ENCODE measurements around the gene NTM.

The NTM gene

DNA sequence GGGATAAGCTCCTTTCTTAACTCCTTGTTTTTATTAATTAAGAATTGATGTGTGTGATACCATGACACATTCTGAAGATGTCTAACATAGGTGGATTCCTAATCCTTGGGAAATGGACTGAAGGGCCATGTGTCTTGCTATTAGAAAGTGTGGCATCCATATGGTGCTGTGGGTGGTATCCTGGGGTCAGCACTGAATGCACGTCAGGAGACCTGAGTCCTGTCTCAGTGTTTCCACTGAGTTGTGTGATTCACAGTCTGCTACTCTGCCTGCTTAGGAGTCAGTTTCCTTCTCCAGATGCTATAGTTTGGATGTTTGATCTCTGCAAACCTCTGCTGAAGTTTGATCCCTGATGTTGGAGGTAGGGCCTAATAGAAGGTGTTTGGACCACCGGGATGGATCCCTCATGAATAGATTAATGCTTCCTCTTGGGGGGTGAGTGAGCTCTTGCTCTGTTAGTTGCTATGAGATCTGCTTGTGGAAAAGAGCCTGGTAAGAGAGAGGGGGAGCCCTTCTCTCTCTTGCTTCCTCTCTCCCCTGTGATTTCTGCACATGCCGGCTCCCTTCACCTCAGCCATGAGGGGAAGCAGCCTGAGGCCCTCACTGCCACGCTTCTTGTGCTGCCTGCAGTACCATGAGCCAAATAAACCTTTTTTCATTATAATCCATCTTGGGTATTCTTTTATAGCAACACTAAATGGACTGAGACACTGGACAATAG is 666.5 kb downstream of the NTM start:
- DNase-seq (ENCODE audit: insufficient read length, low spot score) (no peak), FAIRE-seq (no peak)
- TF ChIP-seq, protein P1, sequence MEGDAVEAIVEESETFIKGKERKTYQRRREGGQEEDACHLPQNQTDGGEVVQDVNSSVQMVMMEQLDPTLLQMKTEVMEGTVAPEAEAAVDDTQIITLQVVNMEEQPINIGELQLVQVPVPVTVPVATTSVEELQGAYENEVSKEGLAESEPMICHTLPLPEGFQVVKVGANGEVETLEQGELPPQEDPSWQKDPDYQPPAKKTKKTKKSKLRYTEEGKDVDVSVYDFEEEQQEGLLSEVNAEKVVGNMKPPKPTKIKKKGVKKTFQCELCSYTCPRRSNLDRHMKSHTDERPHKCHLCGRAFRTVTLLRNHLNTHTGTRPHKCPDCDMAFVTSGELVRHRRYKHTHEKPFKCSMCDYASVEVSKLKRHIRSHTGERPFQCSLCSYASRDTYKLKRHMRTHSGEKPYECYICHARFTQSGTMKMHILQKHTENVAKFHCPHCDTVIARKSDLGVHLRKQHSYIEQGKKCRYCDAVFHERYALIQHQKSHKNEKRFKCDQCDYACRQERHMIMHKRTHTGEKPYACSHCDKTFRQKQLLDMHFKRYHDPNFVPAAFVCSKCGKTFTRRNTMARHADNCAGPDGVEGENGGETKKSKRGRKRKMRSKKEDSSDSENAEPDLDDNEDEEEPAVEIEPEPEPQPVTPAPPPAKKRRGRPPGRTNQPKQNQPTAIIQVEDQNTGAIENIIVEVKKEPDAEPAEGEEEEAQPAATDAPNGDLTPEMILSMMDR (IDR thresholded peaks at IDR 0.05; ENCODE audit: insufficient read depth, missing control alignments), result no peak

DNA sequence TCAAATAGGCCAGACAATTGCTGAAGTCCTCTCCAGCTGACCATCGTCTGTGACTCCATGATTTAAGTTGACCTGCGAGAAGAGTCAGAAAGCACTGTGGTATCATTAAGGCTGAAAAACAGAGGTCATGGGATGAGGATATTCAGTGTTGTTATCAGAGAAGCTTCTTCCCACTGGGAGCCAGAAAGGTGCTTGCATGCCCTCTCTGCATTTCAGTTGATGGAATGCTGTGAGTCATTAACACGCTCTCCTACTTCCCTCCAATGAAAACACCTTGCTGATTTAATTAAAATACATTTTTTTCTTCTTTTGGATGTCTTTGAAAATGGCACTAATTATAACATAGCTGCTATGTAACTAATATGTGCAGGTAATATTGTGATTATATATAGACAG is 667.0 kb downstream of the NTM start:
- DNase-seq (ENCODE audit: insufficient read length, low spot score) (no peak), FAIRE-seq (no peak)
- TF ChIP-seq, protein P1 (IDR thresholded peaks at IDR 0.05; ENCODE audit: insufficient read depth, missing control alignments), result no peak

DNA sequence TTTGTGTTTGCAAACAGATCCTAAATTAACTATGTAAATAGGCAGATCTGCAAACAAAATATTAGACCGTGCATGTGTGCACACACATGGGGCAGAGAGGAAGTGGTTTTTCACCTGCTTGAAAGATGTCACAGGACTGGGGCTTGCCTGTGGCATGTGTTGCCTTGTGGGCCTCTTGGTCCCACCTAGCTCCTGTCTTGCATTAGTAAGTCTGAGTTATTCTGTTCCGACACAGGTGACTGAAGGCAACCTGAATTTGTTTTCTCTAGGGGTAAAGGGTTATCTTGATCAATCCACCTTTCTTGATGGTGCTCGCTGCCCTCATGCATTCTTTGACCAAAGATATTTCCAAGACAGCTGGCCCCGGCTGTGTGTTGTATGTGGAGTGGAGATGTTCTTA is 667.5 kb downstream of the NTM start:
- FAIRE-seq (no peak), DNase-seq (ENCODE audit: insufficient read length, low spot score) (no peak)
- TF ChIP-seq, protein P1 (IDR thresholded peaks at IDR 0.05; ENCODE audit: insufficient read depth, missing control alignments), result no peak

DNA sequence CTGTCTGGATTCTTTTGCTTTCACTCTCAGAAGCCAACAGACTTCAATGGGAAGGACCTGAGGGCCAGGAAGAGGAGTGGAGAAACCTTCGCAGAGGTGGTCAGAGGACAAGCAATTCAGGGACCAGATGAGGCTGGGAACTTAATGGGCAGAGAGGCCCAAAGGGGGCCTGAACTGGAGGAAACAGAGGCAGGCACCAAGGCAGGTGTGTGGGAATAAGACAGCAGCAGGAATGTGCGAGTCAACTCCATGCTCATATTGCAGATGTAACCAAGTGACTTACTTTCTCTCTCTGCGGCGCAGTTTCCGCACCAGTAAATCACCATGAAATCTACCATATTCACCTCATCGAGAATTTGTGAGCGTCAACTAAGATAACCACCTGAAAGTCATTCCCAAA is 669.1 kb downstream of the NTM start:
- DNase-seq (ENCODE audit: insufficient read length, low spot score) (no peak), FAIRE-seq (no peak)
- TF ChIP-seq, protein P1 (IDR thresholded peaks at IDR 0.05; ENCODE audit: insufficient read depth, missing control alignments), result no peak

DNA sequence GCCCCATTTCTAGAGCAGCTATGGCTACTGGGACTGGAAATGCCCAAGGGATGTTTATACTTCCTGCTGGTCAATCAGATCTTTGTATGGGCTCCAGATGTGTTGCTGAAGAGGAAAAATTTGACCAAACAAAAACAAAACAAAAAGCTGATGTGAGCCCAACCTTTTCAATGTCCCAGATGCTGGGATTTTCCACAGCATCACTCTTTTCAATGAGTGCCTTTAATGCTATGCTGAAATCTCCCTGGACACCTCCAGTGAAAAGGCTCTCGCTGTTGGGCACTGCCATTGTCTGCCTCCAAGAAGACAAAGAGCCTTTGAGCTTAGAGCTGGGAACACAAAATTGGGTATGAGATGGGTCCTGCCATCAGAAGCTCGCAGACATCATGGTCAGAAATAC is 671.9 kb downstream of the NTM start:
- DNase-seq (ENCODE audit: insufficient read length, low spot score) (no peak), FAIRE-seq (no peak)
- TF ChIP-seq, protein P1 (IDR thresholded peaks at IDR 0.05; ENCODE audit: insufficient read depth, missing control alignments), result no peak

DNA sequence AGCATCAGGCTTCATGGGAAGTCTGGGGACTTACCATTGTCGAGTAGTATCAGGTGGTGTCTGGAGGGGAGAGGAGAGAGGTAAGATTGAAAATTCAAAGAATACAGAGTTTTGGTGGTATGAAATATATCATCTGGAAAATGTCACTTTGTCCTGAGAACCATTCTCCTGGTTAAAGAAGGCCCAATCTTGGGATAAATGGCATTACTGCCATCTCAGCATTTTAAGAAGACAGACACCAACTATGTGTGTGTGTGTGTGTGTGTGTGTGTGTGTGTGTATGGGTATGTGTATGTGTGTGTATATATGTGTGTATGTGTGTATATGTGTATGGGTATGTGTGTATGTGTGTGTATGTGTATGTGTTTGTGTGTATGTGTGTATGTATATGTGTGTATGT is 673.3 kb downstream of the NTM start:
- FAIRE-seq, result no peak
- TF ChIP-seq, protein P1 (IDR thresholded peaks at IDR 0.05; ENCODE audit: insufficient read depth, missing control alignments), result no peak
- no peak for DNase-seq (ENCODE audit: insufficient read length, low spot score)

DNA sequence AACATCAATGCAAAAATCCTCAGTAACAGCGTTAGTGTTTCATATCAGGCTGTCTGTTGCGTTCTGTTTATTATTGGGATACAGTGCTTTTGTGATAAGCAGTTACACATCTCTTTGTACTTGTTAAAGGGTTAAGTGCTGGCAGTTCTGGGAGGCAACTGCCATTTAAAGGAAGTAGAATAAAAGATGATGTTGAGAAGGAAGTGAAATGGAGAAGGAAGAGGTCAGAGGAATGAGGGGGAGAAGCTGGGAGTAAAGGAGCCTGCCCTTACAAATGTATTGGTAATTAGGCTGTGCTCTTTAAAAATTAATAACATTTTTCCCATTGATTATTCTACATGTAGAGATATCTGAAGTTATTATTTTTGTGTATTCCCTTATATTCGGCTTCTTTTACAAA is 674.7 kb downstream of the NTM start:
- FAIRE-seq (no peak), DNase-seq (ENCODE audit: insufficient read length, low spot score) (no peak)
- TF ChIP-seq, protein P1 (IDR thresholded peaks at IDR 0.05; ENCODE audit: insufficient read depth, missing control alignments), result no peak
